HL-60 (cell line): ENCODE measurements around the gene LTB4R.

Experiments
- DNase-seq, 2 experiments: peaks; one replicate each; pipeline ENCODE4 v3.0.0-alpha.2; 2010 to 2020; ENCODE audit warnings: low read depth in 1 of 2, low spot score in 1 of 2
- H3K27ac ChIP-seq: fragments of 250-450 bp; sonication (Bioruptor Pico); replicated peaks from 2 replicates; pipeline ENCODE4 v1.5.1; 2020; ENCODE audit warnings: mild to moderate bottlenecking, moderate library complexity
- H3K27me3 ChIP-seq: fragments of 250-450 bp; sonication (Bioruptor Pico); 2 replicates; pipeline ENCODE4 v1.5.1; 2021; ENCODE audit warnings: mild to moderate bottlenecking, moderate library complexity; ENCODE audit not compliant: insufficient read depth, poor library complexity, severe bottlenecking
- H3K4me3 ChIP-seq: replicated peaks from 2 replicates; pipeline ENCODE4 v1.5.1; 2011; ENCODE audit warnings: mild to moderate bottlenecking, control low read depth, low read length; ENCODE audit not compliant: insufficient read depth
- CTCF ChIP-seq: IDR thresholded peaks from one replicate; pipeline ENCODE4 v1.5.1; 2011; ENCODE audit warnings: low read length, control low read depth, inconsistent platforms; ENCODE audit not compliant: insufficient read depth
- GABPA ChIP-seq: IDR thresholded peaks from 2 replicates; pipeline ENCODE4 v1.6.1; 2012; ENCODE audit warnings: low read depth
- POLR2AphosphoS5 ChIP-seq: IDR thresholded peaks from 2 replicates; pipeline ENCODE4 v1.6.1; 2012; ENCODE audit warnings: low read depth
- REST ChIP-seq: IDR thresholded peaks from 2 replicates; pipeline ENCODE4 v1.6.1; 2012; ENCODE audit warnings: low read depth; ENCODE audit not compliant: insufficient replicate concordance
- SPI1 ChIP-seq: IDR thresholded peaks from 2 replicates; pipeline ENCODE4 v1.6.1; 2012; ENCODE audit warnings: low read depth, mild to moderate bottlenecking, borderline replicate concordance

LTB4R gene

DNA sequence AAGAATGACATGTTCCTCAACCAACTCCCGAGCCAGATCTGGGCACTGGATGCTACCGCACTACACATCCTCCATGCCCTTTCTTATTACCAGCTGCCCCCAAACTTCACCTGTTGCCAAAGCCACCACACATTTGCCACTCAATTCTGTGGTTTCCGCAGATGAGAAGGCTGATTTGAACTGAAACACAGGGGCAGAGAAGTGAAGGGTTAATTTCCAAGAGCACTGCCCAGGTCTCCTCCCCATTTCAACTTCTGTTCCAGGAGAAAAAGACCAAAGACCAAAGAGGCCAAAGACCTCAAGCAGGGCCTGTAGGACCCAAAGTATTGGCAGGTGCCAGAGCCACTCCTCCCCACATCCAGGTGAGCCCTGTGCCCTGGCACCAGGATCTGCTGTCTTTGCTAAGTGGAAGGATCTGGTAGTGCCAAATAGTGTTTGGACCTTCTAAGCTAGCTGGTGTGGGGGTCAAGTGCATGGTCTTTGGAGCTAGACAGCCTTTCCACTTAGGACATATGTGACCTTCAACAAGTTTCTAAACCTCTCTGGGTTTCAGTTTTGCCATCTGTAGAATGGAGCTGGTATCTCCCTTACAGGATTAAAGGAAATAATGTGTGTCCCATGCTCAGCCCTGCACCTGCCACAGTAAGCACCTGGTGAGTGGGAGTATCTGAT is 19.7 kb upstream of the LTB4R start:
- H3K27ac ChIP-seq, result no peak overlapping the region
- no peak overlapping the region for H3K4me3 ChIP-seq
- DNase-seq, result no peak
- no peak for TF ChIP-seq CTCF
- no peak for TF ChIP-seq REST
- no peak for TF ChIP-seq SPI1
- no peak for TF ChIP-seq GABPA
- no peak for TF ChIP-seq POLR2AphosphoS5
- no peaks in the 10 kb centered on the region for H3K27me3 ChIP-seq

DNA sequence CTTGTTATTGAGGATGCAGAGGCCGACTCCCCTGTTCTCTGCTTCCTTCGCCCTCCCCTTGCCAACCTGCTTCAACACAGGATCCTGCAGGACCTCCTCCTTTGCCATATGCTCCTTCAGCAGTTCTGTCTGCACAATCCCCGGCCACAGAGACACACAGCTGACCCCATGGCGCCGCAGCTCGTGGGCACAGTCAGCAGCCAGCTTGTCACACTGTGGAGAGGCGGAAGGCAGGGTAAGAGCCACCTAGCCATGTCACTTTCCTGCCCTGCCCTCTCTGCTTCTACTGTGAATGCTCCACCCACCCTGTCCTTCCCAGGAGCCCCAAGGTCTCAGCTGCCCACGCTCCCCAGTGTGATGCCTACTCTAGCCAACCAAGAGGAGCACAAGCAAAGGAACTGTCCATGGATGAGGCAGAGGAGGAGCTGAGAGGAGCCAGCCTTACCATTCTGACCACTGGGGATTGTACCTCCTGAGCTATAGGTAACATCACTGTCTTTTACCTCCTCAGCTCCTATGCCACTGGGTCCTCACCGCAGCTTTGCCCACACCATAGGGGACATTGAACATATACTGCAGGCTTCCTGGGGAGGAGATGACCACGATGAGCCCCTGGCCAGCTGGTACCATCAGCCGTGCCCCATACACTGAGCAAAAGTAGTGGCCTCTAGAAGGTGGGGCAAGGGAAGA is 19.0 kb upstream of the LTB4R start:
- Histone ChIP-seq H3K27ac (no peak overlapping the region), H3K27me3 (no peaks in the 10 kb centered on the region), H3K4me3 (no peak overlapping the region)
- no peak for DNase-seq
- TF ChIP-seq CTCF (no peak), REST (no peak), GABPA (no peak), SPI1 (no peak), POLR2AphosphoS5 (no peak)

GRCh38 chr14:24293525-24293924 is 17.8 kb upstream of the LTB4R start:
- no peak for DNase-seq
- no peaks in the 10 kb centered on the region for H3K27me3 ChIP-seq
- no peak overlapping the region for H3K4me3 ChIP-seq
- H3K27ac ChIP-seq, result no peak overlapping the region
- TF ChIP-seq POLR2AphosphoS5, result no peak
- no peak for TF ChIP-seq GABPA
- TF ChIP-seq REST, result no peak
- no peak for TF ChIP-seq CTCF
- TF ChIP-seq SPI1, result no peak
